Measurements from ENCODE around the gene TACC2.

GRCh38 chr10:122124808-122125207 lies 135.8 kb downstream of the TACC2 start:
- no peak for TF ChIP-seq EZH2 (IDR thresholded peaks at IDR 0.05; ENCODE audit: borderline replicate concordance, insufficient read depth, low read depth, low read length, poor library complexity, severe bottlenecking)
- TF ChIP-seq, protein P1, sequence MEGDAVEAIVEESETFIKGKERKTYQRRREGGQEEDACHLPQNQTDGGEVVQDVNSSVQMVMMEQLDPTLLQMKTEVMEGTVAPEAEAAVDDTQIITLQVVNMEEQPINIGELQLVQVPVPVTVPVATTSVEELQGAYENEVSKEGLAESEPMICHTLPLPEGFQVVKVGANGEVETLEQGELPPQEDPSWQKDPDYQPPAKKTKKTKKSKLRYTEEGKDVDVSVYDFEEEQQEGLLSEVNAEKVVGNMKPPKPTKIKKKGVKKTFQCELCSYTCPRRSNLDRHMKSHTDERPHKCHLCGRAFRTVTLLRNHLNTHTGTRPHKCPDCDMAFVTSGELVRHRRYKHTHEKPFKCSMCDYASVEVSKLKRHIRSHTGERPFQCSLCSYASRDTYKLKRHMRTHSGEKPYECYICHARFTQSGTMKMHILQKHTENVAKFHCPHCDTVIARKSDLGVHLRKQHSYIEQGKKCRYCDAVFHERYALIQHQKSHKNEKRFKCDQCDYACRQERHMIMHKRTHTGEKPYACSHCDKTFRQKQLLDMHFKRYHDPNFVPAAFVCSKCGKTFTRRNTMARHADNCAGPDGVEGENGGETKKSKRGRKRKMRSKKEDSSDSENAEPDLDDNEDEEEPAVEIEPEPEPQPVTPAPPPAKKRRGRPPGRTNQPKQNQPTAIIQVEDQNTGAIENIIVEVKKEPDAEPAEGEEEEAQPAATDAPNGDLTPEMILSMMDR (IDR thresholded peaks at IDR 0.05): no peak

Measured in B cell (primary cell).